Epidermal melanocyte (primary cell): ENCODE measurements around the gene CDK14.

Experiments
- DNase-seq: peaks from one replicate; pipeline ENCODE4 v3.0.0; 2011; ENCODE audit warnings: low spot score; ENCODE audit not compliant: insufficient read length

CDK14 gene

DNA sequence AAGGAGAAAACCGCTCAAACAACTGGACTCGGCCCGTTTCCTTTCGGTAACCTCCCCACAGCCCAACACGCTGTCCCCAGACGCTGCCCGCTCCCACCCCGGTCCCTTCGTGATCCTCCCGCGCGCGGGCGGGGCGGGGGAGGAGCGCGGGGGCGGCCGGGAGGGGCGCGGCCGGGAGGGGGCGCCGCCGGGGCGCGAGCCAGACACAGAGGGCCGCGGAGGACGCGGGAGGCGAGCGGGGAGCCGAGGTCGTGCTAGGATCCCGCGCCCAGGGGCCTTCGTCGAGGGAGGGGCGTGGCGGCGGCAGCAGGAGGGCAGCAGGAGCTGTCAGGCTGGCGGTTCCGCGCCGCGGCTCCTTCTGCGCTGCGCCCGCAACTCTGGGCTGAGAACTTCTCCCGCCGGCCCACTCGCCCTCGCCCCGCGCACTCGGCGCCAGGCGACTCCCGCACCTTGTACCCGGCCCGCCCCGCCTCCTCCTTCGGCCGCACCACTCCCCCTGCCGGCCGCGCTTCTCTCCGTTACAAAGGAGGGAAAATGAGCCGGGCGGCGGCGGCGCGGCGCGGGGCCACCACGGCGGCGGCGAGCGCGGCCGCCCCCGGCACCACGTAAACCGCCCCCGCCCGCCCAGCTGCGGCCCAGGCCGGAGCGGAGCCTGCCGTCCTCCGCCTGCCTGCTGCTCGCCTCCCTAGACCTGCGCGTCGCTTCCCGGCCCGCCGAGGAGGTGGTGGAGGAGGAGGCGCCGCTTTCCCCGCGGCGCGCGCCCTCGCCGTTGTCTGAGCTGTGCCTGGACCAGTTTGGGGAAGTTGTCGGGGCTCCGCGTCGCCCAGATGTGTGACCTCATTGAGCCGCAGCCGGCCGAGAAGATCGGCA is at the start of gene CDK14:
Gene CDK14 (plus strand): TSS at position 521 of the 870 bp plus-strand sequence. CDS start 307 bp downstream, at position 828.
- DNase-seq, result peak; percentile 59

DNA sequence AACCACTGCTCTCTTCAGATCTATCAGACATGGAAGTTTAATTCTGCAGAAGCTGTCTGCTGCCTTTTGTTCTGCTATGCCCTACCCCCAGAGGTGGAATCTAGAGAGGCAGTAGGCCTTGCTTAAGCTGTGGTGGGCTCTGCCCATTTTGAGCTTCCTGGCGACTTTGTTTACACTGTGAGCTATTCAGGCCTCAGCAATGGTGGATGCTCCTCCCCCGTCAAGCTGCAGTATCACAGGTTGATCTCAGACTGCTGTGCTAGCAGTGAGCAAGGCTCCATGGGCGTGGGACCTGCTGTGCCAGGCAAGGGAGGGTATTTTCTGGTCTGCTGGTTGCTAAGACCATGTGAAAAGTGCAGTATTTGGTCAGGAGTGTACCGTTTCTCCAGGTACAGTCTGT is 45.1 kb upstream of the CDK14 start:
- no peak for DNase-seq

DNA sequence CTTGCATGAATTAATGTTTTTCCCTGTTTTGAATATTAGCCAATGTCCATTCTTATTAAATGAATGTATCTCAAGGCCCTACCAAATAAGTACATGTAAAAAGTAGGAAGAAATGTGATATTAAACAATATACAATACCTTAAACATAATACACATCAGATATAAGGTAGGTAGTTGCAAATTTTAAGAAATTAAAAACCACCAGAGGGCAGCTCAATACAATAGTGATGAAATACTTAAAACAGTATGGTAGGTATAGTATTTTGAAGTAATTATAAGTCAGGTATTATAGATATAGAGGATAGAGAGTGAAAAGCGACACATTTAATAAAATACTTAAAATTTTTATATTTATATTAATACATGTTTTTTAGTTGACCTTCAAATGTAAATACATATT is 43.6 kb upstream of the CDK14 start:
- no peak for DNase-seq

DNA sequence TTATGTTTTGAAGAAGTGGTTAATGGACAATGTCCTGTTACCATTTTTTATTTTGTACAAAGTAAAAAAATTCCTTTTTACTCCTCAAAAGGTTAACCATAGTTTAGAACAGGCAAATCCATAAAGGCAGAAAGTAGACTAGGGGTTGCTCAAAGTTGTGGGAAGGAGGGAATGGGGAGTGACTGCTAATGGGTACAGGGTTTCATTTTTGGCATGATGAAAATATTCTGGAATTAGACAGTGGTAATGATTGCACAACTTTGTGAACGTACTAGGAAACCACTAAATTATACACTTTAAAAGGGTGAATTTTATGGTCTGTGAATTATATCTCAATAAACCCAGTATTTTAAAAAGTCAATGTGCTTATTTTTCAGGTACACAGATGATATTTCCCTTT is 35.4 kb upstream of the CDK14 start:
- no peak for DNase-seq

DNA sequence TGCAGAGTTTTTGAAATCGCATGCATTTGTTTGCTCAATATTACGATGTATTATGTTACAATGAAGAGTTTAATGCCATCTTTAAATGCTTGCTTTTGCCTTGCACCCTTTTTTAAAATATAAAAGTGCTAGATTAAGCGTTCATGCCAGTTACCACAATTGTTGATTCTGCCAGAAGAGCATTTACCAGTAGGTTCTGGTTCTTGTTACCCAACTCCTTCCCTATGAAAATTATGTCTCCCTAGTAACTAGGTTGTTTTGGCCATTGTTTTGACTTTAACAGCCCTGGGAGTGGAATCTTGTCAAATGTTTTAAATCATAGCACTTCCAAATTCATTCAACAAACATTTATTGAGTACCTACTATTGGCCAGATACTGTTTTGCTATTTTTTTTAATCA is 32.8 kb upstream of the CDK14 start:
- DNase-seq, result no peak

DNA sequence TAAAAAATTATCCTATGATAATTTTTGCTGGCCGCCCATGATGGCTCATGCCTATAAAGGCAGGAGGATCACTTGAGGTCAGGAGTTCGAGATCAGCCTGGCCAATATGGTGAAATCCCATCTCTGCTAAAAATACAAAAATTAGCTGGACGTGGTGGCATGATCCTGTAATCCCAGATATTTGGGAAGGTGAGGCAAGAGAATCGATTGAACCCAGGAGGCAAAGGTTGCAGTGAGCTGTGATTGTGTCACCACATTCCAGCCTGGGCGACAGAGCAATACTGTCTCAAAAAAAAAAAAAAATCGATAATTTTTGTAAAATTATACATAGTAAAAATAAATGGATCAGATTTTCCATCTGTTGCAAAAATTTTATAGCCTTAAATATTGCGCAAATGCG is 31.7 kb upstream of the CDK14 start:
- DNase-seq, result no peak

DNA sequence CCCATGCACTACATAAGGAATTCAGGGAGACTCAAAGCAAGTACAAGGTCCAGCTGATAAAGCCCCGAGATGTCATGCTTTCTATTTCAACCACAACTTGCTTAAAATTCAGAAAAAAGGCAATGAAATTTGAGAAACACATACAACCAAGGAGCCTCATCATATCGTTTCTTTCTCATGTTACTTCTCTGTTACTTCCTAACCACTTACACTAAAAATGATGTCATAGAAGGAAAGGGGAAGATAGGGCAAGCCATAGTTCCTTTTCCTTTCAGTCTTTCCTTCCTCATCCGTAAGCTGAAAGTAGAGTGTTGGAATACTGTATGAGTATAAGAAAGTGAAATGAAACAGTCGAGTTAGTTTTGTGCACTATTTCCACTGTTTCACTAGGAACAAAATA is 27.9 kb upstream of the CDK14 start:
- no peak for DNase-seq

DNA sequence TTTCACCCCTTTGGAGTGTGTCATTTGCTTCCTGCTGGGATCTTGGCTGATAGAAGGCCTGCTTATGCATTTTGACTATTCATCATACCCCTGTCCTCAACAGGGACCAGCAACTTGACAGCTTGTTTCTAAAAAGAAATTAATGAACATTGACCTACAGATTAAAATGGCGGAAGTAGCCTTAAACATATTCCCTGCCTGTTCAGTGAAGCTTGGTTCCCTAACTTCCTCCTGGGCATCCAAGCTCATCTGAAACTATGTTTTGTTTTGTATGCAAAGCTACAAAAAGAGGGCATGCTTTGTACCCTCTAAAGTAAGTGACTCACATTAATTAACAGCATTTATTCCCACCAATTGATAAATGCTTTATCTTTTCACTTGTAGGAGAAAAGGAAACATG is 26.8 kb upstream of the CDK14 start:
- DNase-seq, result no peak

DNA sequence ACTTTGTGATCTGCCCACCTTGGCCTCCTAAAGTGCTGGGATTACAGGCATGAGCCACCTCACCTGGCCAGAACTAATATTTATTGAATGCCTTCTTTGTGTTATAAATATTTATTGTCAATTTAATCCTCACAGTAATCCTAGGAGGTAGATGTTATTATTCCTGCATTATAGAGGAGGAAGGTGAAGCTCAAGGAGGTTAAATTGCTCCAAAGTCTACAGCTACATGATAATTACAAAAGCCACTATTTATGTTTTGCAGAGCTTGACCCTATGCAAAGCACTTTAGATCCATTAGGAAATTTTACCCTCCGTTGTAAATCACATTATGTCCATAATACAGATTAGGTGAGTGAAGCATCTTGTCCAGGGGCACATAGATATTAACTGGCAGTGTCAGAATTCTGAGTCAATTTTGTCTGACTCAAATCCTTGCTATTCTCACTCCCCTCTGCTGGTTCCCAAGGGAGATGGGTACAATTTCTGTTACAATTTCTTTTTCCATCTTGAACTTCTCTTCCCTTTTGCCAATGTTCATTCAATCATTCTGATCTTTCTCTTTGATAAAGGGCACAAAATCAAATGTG is 25.7 kb upstream of the CDK14 start:
- no peak for DNase-seq

DNA sequence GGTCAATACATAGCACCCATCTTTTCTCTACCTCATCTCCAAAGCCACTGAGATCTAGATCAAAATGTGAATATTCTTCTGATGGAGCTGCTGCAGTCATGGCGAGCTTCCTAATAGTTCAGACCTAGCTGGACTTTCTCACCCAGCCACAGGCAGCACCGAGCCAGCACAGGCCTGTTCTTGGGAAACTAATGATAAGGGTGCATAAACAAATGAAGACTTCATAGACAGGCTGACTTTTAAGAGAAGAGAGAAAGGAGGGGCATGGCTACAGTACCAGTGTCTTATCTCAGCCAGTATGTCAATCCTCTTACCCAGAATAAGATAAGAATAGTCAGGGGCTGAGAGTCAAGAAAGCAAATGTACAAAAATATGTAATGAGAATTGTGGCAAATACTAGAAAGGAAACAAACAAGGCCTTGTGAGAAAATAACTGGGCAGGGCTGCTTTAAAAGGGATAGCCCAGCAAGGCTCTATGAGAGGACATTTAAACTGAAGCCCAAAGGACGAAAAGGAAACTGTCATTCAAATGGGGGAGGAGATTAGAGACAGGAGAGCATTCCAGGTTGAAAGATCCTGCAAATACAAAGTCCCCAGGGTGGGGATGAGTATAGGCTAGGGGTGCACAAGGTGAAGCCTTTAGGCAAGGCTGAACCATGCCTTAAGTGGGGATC is 21.8 kb upstream of the CDK14 start:
- DNase-seq, result no peak

DNA sequence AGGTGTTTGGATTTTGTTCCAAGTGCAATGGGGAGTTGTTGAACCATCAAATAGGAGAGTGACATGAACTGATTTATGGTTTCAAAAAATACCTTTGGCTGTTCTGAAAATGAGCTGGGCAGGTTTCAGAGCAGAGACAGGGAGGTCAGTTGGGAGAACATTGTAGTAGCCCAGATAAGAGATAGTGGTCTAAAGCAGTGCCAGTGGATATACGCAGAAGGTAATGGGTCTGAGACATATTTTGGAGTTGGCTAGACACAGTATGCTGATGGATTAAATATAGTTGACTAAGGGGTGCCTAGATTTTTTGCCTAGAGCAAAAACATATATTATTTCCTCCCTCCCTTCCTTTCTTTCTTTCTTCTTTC is 21.3 kb upstream of the CDK14 start:
- no peak for DNase-seq

DNA sequence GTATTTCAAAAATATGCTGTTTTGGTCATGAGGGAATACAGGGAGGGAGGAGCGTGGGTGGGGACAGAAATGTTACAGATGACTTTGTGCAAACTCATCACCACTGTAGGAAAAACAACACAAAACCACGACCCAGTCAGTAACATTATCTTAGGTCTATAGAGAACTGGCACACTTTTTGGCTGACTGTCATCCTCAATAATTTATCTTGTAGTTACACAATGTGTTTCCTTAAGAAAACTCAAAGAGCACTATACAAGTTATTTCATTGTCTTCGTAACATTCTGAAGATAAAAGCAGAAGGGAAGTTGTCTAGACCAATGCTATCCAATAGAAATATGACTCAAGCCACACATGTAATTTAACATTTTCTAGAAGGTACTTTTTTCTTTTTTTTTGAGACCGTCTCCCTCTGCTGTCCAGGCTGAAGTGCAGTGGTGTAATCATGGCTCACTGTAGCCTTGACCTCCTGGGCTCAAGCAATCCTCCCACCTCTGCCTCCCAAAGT is 16.9 kb upstream of the CDK14 start:
- DNase-seq, result no peak

DNA sequence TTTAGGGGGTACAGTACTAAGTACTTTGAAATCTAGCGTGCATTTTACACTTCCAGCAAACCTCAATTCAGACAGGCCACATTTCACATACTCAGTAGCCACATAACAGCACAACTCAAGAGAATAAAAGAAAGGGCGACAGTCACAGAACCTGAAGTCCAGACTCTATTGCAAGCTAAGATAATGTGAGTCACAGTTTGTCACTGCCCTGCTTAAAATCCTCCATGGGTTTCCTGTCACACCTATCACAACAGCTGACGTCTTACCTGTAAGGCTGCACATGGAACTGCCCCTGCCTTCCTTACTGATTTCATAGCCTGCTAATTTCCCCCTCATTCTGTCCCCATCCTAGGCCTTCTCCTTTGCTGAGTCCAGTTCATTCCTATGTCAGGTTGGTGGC is 16.1 kb upstream of the CDK14 start:
- no peak for DNase-seq

DNA sequence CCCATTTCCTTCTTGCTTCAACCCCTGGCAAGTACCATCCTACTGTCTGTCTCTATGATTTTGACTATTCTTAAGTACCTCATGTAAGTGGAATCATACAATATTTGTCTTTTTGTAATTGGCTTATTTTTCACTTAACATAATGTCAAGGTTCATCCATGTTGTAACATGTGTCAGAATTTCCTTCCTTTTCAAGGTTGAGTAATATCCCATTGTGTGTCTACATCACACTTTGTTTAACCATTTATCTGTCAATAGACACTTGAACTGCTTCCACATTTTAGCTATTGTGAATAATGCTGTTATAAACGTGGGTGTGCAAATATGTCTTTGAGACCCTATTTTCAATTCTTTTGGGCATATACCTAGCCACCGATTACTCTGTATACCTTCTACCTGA is 14.0 kb upstream of the CDK14 start:
- DNase-seq, result no peak

DNA sequence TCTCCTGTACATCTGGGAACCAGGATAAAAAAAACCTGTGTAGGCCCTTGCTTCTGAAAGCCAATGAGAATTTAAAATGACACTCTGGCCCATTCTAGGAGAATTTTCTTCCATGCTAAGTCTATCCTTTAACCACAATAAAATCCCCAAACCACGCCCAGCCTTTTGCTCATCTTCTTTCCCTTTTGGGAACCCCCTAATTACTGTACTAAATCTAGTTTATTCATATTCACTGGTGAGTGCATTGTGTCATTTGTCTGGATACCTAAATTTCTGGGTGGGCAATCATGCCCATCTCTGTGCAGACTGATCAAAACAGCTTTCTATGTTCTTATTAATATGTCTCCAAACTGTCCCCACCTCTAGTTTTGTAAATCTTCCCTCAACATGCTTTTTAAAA is 11.7 kb upstream of the CDK14 start:
- DNase-seq, result no peak

DNA sequence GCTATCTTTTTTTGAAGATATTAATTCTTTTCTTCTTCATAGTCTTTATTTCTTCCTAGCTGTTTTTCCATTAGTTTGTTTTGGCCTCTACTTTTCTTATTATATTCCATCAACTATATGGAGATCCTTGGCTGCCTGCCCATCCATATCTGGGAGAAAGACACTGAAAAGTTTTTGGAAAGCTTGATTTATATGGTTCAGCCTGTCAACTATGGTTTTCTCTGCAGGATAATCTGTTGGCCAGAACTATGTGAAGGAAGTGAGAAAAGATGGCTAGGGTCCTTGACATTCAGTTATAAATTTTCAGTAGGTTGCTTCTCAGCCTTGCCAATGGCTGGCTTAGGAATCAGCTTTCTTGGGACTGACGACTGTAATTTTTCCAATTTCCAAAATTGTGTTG is 10.0 kb upstream of the CDK14 start:
- DNase-seq, result no peak

DNA sequence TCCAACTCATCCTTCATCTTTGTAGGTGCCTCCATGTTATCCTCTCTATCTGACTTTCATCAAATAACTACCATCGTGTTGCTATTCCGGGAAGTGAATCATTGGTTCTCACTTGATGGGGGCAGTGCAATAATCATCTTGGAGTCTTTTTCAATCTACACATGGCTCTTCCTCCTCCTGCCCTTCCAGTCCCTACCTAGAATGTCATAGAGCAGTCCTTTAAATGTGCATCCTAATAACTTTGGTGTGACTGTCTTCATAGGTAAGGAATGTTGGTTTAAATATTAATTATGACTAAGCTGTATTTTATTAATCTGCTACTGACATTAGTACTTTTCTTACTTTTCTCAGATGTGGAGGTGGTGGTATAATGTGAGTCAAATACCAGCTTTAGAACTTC is 8.4 kb upstream of the CDK14 start:
- no peak for DNase-seq

DNA sequence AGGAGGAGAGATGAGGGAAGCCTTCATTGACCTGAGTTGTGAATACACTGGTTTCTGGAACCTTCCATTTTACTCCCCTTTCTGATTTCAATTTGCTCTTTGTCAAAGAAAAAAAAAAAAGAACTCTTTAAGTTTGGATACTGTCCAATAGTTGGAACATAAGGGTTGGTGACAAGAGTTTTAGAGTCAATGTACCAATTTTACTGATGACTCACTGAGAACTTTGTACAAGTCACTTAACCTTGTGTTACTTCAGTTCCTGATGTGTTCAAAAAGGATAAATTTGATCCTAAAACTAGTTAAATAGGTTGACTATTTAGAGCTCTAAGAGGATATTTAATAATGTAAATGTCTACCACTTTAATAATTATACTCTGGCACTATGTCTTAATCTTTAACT is 4.1 kb upstream of the CDK14 start:
- no peak for DNase-seq

DNA sequence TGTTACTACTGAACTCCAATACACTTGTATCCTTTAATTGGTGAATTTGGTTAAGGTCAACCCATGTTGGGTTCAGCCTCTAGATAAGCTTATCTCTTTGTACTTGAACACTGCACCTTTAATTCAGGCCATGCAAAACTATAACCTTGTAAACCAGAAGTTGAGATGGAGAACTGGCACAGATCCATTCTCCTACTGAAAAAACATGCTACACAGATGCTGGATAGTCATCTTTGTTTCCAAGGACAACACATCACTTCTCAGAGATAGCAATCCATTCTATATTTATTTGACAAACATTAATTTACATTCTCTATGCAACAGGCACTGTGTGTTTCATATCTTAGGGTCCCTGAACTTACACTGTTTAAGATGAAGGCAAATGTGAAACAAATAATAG is 2.9 kb upstream of the CDK14 start:
- DNase-seq, result no peak

DNA sequence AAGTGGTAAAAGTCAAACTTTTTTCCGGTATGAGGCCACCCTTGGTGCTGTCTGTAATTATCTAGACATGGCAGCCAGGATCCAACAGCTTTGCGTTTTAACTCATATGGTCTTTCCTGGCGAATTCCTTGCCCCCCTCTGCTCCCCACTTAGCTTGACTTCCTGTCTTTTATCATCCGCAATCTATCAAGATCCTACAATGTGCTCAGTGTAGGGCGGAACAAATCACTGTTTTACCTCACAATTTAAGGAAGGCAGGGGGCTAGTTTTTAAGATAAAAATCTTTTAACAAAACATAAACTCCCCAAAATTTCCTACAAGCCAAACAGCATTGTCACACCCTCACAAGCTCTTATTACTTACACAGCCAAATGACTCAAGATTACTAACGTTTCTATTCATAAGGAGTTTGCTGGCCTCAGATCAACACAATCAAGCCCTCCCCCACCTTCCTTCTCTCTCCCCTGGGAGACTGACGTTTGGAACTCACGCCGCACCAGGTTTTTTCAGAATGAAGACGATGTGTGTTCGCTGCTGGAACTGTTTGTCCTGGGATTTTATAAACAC is 1.3 kb upstream of the CDK14 start:
- DNase-seq, result no peak

DNA sequence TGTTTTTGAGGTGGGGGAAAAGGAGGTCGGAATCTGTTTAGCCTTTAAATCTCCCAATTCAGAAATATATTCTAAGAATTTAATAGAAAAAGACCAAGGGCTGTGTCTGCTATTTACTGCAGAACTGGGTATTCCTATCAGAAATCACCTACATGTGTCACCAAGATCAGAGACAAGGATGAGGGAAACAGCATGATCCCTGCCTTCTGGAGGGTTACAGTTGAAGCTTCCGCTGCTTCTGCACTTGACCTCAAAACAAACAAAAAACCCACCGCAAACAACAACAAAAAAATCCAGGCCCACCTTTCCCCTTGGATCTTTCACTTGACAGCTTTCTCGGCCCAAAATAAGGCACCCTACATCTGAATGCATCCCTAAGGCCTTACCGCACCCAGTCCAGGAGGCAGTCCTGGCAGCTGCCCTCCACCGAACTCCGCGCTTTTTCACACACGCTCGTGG is 750 bp upstream of the CDK14 start:
- no peak for DNase-seq
